ENCODE results near the gene PPHLN1. TPM values are rescaled to one million over a fixed set of nuclear protein-coding genes. Genes with fewer than 3 reads are reported as not detected.

The PPHLN1 gene
- total RNA-seq, 4 donors from 2014 or later, result 48.0 to 63.9 (median 52.2) TPM

GRCh38 chr12:42298887-42299286, 27.1 kb upstream of the PPHLN1 start:
- TF ChIP-seq, protein P1, sequence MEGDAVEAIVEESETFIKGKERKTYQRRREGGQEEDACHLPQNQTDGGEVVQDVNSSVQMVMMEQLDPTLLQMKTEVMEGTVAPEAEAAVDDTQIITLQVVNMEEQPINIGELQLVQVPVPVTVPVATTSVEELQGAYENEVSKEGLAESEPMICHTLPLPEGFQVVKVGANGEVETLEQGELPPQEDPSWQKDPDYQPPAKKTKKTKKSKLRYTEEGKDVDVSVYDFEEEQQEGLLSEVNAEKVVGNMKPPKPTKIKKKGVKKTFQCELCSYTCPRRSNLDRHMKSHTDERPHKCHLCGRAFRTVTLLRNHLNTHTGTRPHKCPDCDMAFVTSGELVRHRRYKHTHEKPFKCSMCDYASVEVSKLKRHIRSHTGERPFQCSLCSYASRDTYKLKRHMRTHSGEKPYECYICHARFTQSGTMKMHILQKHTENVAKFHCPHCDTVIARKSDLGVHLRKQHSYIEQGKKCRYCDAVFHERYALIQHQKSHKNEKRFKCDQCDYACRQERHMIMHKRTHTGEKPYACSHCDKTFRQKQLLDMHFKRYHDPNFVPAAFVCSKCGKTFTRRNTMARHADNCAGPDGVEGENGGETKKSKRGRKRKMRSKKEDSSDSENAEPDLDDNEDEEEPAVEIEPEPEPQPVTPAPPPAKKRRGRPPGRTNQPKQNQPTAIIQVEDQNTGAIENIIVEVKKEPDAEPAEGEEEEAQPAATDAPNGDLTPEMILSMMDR (IDR thresholded peaks at IDR 0.05; ENCODE audit: low read depth), result no peak

GRCh38 chr12:42299392-42300308, 26.3 kb upstream of the PPHLN1 start:
- TF ChIP-seq, protein P1 (IDR thresholded peaks at IDR 0.05; ENCODE audit: low read depth), result no peak

DNA sequence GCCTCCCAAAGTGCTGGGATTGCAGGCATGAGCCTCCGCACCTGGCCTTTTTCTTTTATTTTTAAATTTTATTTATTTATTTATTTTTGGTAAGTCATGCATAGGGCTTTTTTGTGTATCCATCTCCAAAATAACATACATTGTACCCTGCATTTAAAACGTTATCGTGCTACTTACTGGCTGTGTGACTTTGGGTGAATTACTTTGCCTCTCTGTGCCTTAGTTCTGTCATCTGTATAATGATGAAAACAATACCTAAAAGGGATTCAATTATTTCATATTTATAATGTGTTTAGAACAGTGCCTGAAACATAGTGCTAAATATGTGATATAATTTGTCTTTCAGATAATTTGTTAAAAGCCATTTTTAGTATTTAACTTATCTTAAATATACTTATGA, 19.7 kb upstream of the PPHLN1 start:
- TF ChIP-seq, protein P1 (IDR thresholded peaks at IDR 0.05; ENCODE audit: low read depth), result no peak

- TF ChIP-seq, protein P1 (IDR thresholded peaks at IDR 0.05; ENCODE audit: low read depth), result no peak
Observed at GRCh38 chr12:42308390-42308789, 17.6 kb upstream of the PPHLN1 start.

DNA sequence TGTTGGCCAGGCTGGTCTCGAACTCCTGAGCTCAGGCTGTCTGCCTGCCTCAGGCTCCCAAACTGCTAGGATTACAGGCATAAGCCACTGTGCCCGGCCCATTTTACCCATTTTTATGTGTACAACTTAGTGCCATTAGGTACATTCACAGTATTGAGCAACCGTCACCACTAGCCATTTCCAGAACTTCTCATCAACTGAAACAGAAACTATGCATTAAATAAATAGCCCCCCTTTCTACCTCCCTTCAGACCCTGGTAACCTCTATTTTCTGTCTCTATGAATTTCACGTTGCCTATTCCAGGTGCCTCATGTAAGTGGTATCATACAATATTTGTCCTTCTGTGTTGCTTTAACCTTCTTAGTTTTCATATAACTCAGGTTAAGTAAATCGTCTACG, 16.0 kb upstream of the PPHLN1 start:
- TF ChIP-seq, protein P1 (IDR thresholded peaks at IDR 0.05; ENCODE audit: low read depth), result no peak

DNA sequence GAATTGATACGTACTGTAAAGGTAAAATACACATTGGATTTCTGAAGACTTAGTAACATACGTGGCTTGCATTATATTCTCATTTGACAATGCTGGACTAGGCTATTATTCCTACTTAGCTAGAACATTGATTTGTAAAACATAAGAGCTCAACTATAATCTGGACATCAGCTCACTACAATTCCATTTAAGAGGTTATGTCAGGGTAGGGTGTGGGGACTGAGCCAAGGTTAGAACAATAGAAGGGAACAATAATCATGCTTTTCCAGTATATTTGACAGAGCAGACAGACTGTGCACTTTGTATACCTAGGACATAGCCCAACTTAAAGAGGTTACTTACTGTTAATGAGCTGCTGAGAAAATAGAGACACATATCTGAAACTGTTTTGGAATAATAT, 10.9 kb upstream of the PPHLN1 start:
- TF ChIP-seq, protein P1 (IDR thresholded peaks at IDR 0.05; ENCODE audit: low read depth), result no peak

- TF ChIP-seq, protein P1 (IDR thresholded peaks at IDR 0.05; ENCODE audit: low read depth), result no peak
Observed at GRCh38 chr12:42320796-42321195, 5.2 kb upstream of the PPHLN1 start.
